Body of pancreas (tissue), 4 donors: ENCODE measurements around the gene SLC52A3.

Experiments
- POLR2A ChIP-seq, 3 donors: fragments of 450-650 bp; IDR thresholded peaks; one replicate each; pipeline ENCODE4 v1.6.1; 2016; ENCODE audit warnings: antibody characterized with exemption in 3 of 3, mild to moderate bottlenecking in 2 of 3
- TF ChIP-seq, protein P1 (sequence below), 7 experiments: fragments of 450-650 bp in 4 of 7; fragments of 200-600 bp in 3 of 7; sonication (generic) in 3 of 7; IDR thresholded peaks; one replicate each; pipeline ENCODE4 v1.5.1; 2016 to 2019; ENCODE audit warnings: antibody characterized with exemption in 7 of 7

DNA sequence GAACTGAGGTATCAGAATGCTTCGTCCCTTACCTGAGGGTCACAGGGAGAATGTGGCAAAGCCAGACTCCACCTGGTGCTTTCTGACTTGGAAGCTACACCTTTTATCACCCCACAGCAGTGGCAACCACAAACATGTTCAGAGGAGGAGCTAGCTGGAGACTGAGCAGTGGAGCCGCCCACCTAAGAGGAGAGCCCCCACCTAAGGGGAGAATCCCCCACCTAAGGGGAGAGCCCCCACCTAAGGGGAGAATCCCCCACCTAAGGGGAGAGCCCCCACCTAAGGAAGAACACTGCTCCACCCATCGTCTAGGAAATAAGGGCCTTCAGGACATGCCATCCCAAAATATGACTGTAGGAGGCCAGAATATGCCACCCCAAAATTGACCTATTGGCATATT is 4.0 kb downstream of the SLC52A3 start:
- TF ChIP-seq, protein P1, sequence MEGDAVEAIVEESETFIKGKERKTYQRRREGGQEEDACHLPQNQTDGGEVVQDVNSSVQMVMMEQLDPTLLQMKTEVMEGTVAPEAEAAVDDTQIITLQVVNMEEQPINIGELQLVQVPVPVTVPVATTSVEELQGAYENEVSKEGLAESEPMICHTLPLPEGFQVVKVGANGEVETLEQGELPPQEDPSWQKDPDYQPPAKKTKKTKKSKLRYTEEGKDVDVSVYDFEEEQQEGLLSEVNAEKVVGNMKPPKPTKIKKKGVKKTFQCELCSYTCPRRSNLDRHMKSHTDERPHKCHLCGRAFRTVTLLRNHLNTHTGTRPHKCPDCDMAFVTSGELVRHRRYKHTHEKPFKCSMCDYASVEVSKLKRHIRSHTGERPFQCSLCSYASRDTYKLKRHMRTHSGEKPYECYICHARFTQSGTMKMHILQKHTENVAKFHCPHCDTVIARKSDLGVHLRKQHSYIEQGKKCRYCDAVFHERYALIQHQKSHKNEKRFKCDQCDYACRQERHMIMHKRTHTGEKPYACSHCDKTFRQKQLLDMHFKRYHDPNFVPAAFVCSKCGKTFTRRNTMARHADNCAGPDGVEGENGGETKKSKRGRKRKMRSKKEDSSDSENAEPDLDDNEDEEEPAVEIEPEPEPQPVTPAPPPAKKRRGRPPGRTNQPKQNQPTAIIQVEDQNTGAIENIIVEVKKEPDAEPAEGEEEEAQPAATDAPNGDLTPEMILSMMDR (IDR thresholded peaks at IDR 0.05): no peak
- no peak for TF ChIP-seq POLR2A (IDR thresholded peaks at IDR 0.05)
